GM12878 (cell line): Measurements from ENCODE around the gene NTSR1. TPM values are rescaled to one million over a fixed set of nuclear protein-coding genes. Genes with fewer than 3 reads are reported as not detected.

Source experiments
- ATAC-seq: fragments of 200-7000 bp; cut with Tn5 transposase; 3 replicates; pipeline ENCODE4 v1.9.1; 2020; ENCODE audit warnings: mild to moderate bottlenecking, moderate library complexity
- BruUV-seq: library from RNA; stranded (reverse); fragments of 400-500 nt; replicated peaks from 2 replicates; lab custom pipeline; 2021; lab: Mats Ljungman, UMichigan
- CTCF ChIA-PET: fragments of 300-600 bp; sonication (Branson Sonifier 250); formaldehyde crosslinking; extraction: SDS; loops from one replicate; lab custom pipeline; 2021; ENCODE audit warnings: inconsistent platforms; lab: Yijun Ruan, JAX
- POLR2A ChIA-PET: fragments of 350-600 bp; formaldehyde crosslinking; extraction: SDS; loops from one replicate; lab custom pipeline; 2021; ENCODE audit warnings: inconsistent platforms; lab: Charles Lee
- RAD21 ChIA-PET: fragments of 300-600 bp; sonication (Branson Sonifier 250); formaldehyde crosslinking; loops from one replicate; lab custom pipeline; 2023; ENCODE audit warnings: antibody characterized with exemption; ENCODE audit not compliant: unreplicated experiment; lab: Charles Lee
- SMC1A ChIA-PET: fragments of 300-600 bp; sonication (Branson Sonifier 250); formaldehyde crosslinking; loops from one replicate; lab custom pipeline; 2023; ENCODE audit not compliant: unreplicated experiment, uncharacterized antibody; lab: Charles Lee
- DNase-seq: peaks from one replicate; pipeline ENCODE4 v3.0.0-alpha.2; 2011; ENCODE audit warnings: low read depth, low spot score
- FAIRE-seq: peaks from 3 replicates; lab custom pipeline; 2011; peaks lifted over from hg19 to GRCh38; lab: Jason Lieb, UNC
- H2AFZ ChIP-seq: 2 replicates; pipeline ENCODE4 v1.6.0; 2011; ENCODE audit warnings: low read depth, low read length, control low read depth; ENCODE audit not compliant: control insufficient read depth
- H3K27ac ChIP-seq: 2 replicates; pipeline ENCODE4 v1.5.1; 2011; ENCODE audit warnings: control low read depth; ENCODE audit not compliant: control insufficient read depth, insufficient read depth
- H3K27me3 ChIP-seq, 2 experiments: replicated peaks in 1 of 2; 2 replicates each; pipeline versions ENCODE4 v1.6.0 to v1.6.1; 2011; ENCODE audit warnings: low read length in 1 of 2; ENCODE audit not compliant: control insufficient read depth in 2 of 2, insufficient read depth in 2 of 2
- H3K36me3 ChIP-seq, 2 experiments: 2 replicates each; pipeline ENCODE4 v1.5.1; 2011; ENCODE audit warnings: low read length in 1 of 2; ENCODE audit not compliant: control insufficient read depth in 2 of 2, insufficient read depth in 2 of 2
- H3K4me1 ChIP-seq: 2 replicates; pipeline ENCODE4 v1.6.1; 2011; ENCODE audit warnings: mild to moderate bottlenecking, low read length, moderate library complexity, mixed read lengths; ENCODE audit not compliant: control insufficient read depth, insufficient read depth
- H3K4me2 ChIP-seq: 2 replicates; pipeline ENCODE4 v1.6.0; 2011; ENCODE audit warnings: control low read depth; ENCODE audit not compliant: control insufficient read depth, insufficient read depth
- H3K4me3 ChIP-seq: fragments of 200-600 bp; sonication (generic); 2 replicates; pipeline ENCODE4 v1.5.1; 2016
- H3K79me2 ChIP-seq: 2 replicates; pipeline ENCODE4 v1.6.0; 2011; ENCODE audit warnings: low read length; ENCODE audit not compliant: control insufficient read depth, insufficient read depth
- H3K9ac ChIP-seq: 2 replicates; pipeline ENCODE4 v1.8.0; 2011; ENCODE audit warnings: low read length, control low read depth, mixed read lengths; ENCODE audit not compliant: control insufficient read depth, insufficient read depth
- H3K9me3 ChIP-seq: replicated peaks from 3 replicates; pipeline ENCODE4 v1.5.1; 2011; ENCODE audit warnings: mild to moderate bottlenecking, low read length; ENCODE audit not compliant: control insufficient read depth, insufficient read depth
- H4K20me1 ChIP-seq: 2 replicates; pipeline ENCODE4 v1.6.0; 2011; ENCODE audit not compliant: control insufficient read depth, insufficient read depth
- CBFB ChIP-seq: IDR thresholded peaks from 2 replicates; pipeline ENCODE4 v1.6.1; 2016; ENCODE audit warnings: antibody characterized with exemption, low read depth
- CTCF ChIP-seq, 3 experiments: IDR thresholded peaks in 2 of 3; conservative IDR thresholded peaks in 1 of 3; 2 replicates each; pipeline ENCODE4 v1.5.1; 2011; ENCODE audit warnings: low read depth in 3 of 3, low read length in 3 of 3, mild to moderate bottlenecking in 3 of 3, control low read depth in 2 of 3, moderate library complexity in 2 of 3, inconsistent platforms in 1 of 3, mixed read lengths in 1 of 3; ENCODE audit not compliant: control insufficient read depth in 2 of 3, insufficient read depth in 1 of 3; ENCODE audit errors: extremely low read depth in 1 of 3
- EGR1 ChIP-seq, 2 experiments: IDR thresholded peaks; 1 replicate in 1 of 2; 2 replicates in 1 of 2; pipeline ENCODE4 v1.6.1; 2011 to 2012; ENCODE audit warnings: low read depth in 2 of 2, low read length in 2 of 2, borderline replicate concordance in 1 of 2, mild to moderate bottlenecking in 1 of 2, moderate library complexity in 1 of 2
- HCFC1 ChIP-seq: fragments of 150-350 bp; IDR thresholded peaks from 2 replicates; pipeline ENCODE4 v1.6.1; 2014; ENCODE audit warnings: low read length
- LARP7 ChIP-seq: fragments of 450-650 bp; IDR thresholded peaks from 2 replicates; pipeline ENCODE4 v1.6.1; 2017; ENCODE audit warnings: mild to moderate bottlenecking
- RB1 ChIP-seq: fragments of 450-650 bp; formaldehyde crosslinking; IDR thresholded peaks from 2 replicates; pipeline ENCODE4 v1.6.1; 2017; ENCODE audit warnings: mild to moderate bottlenecking, borderline replicate concordance
- ZNF217 ChIP-seq: fragments of 450-650 bp; IDR thresholded peaks from 2 replicates; pipeline ENCODE4 v1.6.1; 2017; ENCODE audit warnings: antibody characterized with exemption, mild to moderate bottlenecking
- WGBS: methylation state at CpG from one replicate; pipeline ENCODE4 v1.1.6; 2016; ENCODE audit warnings: low lambda C conversion rate; ENCODE audit not compliant: insufficient replicate concordance, insufficient coverage; ENCODE audit errors: missing lambda C conversion rate; 5-methylcytosine and 5-hydroxymethylcytosine counted together
- in situ Hi-C: fragments of 300-500 bp; cut with MboI; formaldehyde crosslinking; loops from 9 replicates; pipeline ENCODE4 v1.14.3; 2018; ENCODE audit warnings: mixed read lengths
- intact Hi-C: fragments of 100-400 bp; cut with micrococcal nuclease; formaldehyde crosslinking; loops from one replicate; pipeline ENCODE4 v1.14.2; 2022; ENCODE audit not compliant: unreplicated experiment
- polyA plus RNA-seq, 11 experiments: library from polyadenylated mRNA; depleted of rRNA in 4 of 11; unstranded in 6 of 11; stranded (reverse) in 5 of 11; fragments of >200 nt; fragmentation: Nextera tagmentation in 4 of 11; fragmentation: Illumina TruSeq in 1 of 11; extraction: Ambion mirVana in 4 of 11; extraction: Trizol in 1 of 11; gene quantifications; 1 replicate in 1 of 11; 2 replicates in 10 of 11; pipeline versions ENCODE4 v1.2.1 to v1.2.3, GENCODE V29; 2011 to 2016; ENCODE audit warnings: inconsistent platforms in 2 of 11, missing spikeins in 2 of 11, low read depth in 1 of 11
- total RNA-seq, 4 experiments: library from RNA; depleted of rRNA in 3 of 4; stranded (reverse); fragments of >200 nt in 3 of 4; fragmentation: Illumina TruSeq in 1 of 4; extraction: Trizol in 1 of 4; gene quantifications; 2 replicates each; pipeline versions ENCODE4 v1.2.1 to v1.2.3, GENCODE V29; 2013 to 2021

Gene NTSR1
- total and polyA plus RNA-seq, 10 of the 15 experiments (the other 5 are each of a cell fraction or from before 2014, with no cell fraction given) = not detected

GRCh38 chr20:62802026-62802712, 93.5 kb downstream of the NTSR1 start:
- Histone ChIP-seq H3K4me2 (no peak overlapping the region), H3K27ac (no peak overlapping the region), H2AFZ (no peak overlapping the region), H3K4me3 (no peak overlapping the region), H4K20me1 (no peaks in the 10 kb centered on the region), H3K79me2 (peaks cover 25% of the 10 kb centered on the region), H3K27me3 (no peaks in the 10 kb centered on the region), H3K4me1 (peaks cover 14% of the 10 kb centered on the region), H3K36me3 (peaks cover 5 to 11% of the 10 kb centered on the region in 2 experiments), H3K9me3 (no peaks in the 10 kb centered on the region), H3K9ac (no peak overlapping the region)
- no TSS peak for BruUV-seq
- no peak for DNase-seq
- CTCF ChIA-PET = interaction anchor here (1.3 kb wide), 1 partner anchor 302 kb away, joined by 3 read pairs; no protein-coding TSS in a partner anchor
- TF ChIP-seq EGR1 (IDR thresholded peaks at IDR 0.05; ENCODE audit: borderline replicate concordance in 1 of 2, low read depth in 2 of 2, low read length in 2 of 2) (no peak), HCFC1 (no peak)
- 90% methylated on average over 22 of the region's 22 CpGs for WGBS
- ATAC-seq = no peak
- POLR2A ChIA-PET = no interaction called here
- intact Hi-C loops (no loop called here), in situ Hi-C loops (no loop called here)
- SMC1A ChIA-PET = no interaction called here
- RAD21 ChIA-PET = no interaction called here
- no peak for FAIRE-seq

- POLR2A ChIA-PET = interaction anchor here (0.9 to 2.0 kb wide), 2 partner anchors 10 to 13 kb away, joined by 4 to 11 read pairs; no protein-coding TSS in a partner anchor
- BruUV-seq = no TSS peak
- peak; percentile 32 for ATAC-seq
- DNase-seq = no peak
- CTCF ChIA-PET = interaction anchor here (0.6 to 1.3 kb wide), 2 partner anchors 10 to 304 kb away, joined by 3 read pairs; no protein-coding TSS in a partner anchor
- Histone ChIP-seq H3K9me3 (no peaks in the 10 kb centered on the region), H3K4me1 (peaks cover 18% of the 10 kb centered on the region), H3K27me3 (no peaks in the 10 kb centered on the region)
- TF ChIP-seq RB1 (peak; percentile 19; the same call in 1 of the 2 replicates), CTCF (IDR thresholded peaks at IDR 0.05 in 2 of 3, conservative IDR thresholded peaks at IDR 0.05 in 1 of 3; ENCODE audit: control insufficient read depth in 2 of 3, extremely low read depth in 1 of 3, insufficient read depth in 1 of 3, low read depth in 3 of 3, low read length in 3 of 3) (peak in 1 of 3 experiments; percentile 16; a peak in 1 of 6 replicates), ZNF217 (no peak), LARP7 (0 out of 2 replicates have a peak, but pooled peaks have one; percentile 21), CBFB (0 out of 2 replicates have a peak, but pooled peaks have one; percentile 17)
- TF ChIP-seq, all 136 proteins: peak for 4
- H3K36me3 ChIP-seq = peaks cover 8 to 16% of the 10 kb centered on the region in 2 experiments
- H3K9ac ChIP-seq = peak overlapping the region; percentile 57
- SMC1A ChIA-PET = interaction anchor here (0.9 kb wide), 1 partner anchor 9 kb away, joined by 4 read pairs; no protein-coding TSS in a partner anchor
- H3K4me2 ChIP-seq = peak overlapping the region; percentile 92
- no peak overlapping the region for H3K27ac ChIP-seq
- H3K4me3 ChIP-seq = peak overlapping the region; percentile 96
- FAIRE-seq = no peak
- RAD21 ChIA-PET = interaction anchor here (1.0 kb wide), 1 partner anchor 10 kb away, joined by 4 to 9 read pairs; no protein-coding TSS in a partner anchor
- intact Hi-C loops (no loop called here), in situ Hi-C loops (no loop called here)
- H4K20me1 ChIP-seq = no peaks in the 10 kb centered on the region
- peak overlapping the region; percentile 85 for H2AFZ ChIP-seq
- 8% methylated on average over 15 of the region's 25 CpGs for WGBS
- peaks cover 25% of the 10 kb centered on the region for H3K79me2 ChIP-seq
Measured at GRCh38 chr20:62804021-62804626, 95.5 kb downstream of the NTSR1 start.
